ENCODE results near the gene CHEK2. TPM values are rescaled to one million over a fixed set of nuclear protein-coding genes. Genes with fewer than 3 reads are reported as not detected.

The CHEK2 gene
- total RNA-seq, 1 donor, result 13.4 TPM

GRCh38 chr22:28650463-28650862, 91.2 kb downstream of the CHEK2 start:
- Histone ChIP-seq H4K20me1 (ENCODE audit: insufficient read depth, low read length) (peaks cover 2% of the 10 kb centered on the region), H3K79me2 (ENCODE audit: insufficient read depth, low read length) (peaks cover 5% of the 10 kb centered on the region), H2AFZ (ENCODE audit: low read length) (no peak overlapping the region), H3K36me3 (ENCODE audit: insufficient read depth, low read length) (no peaks in the 10 kb centered on the region), H3K27ac (ENCODE audit: low read depth, low read length) (no peak overlapping the region), H3K4me1 (ENCODE audit: insufficient read depth, low read length) (no peaks in the 10 kb centered on the region), H3K27me3 (ENCODE audit: insufficient read depth, low read length) (no peaks in the 10 kb centered on the region), H3K4me3 (ENCODE audit: insufficient read depth, low read length) (no peak overlapping the region), H3K4me2 (ENCODE audit: insufficient read depth, low read length) (no peak overlapping the region), H3K9me3 (ENCODE audit: low read depth, low read length) (no peaks in the 10 kb centered on the region)
- no peak for DNase-seq (ENCODE audit: insufficient read length, low spot score, missing footprints)
- TF ChIP-seq CTCF (IDR thresholded peaks at IDR 0.05; ENCODE audit: extremely low read depth, low read depth, low read length), result no peak

- Histone ChIP-seq H3K79me2 (ENCODE audit: insufficient read depth, low read length) (peaks cover 5% of the 10 kb centered on the region), H4K20me1 (ENCODE audit: insufficient read depth, low read length) (peaks cover 2% of the 10 kb centered on the region), H3K27me3 (ENCODE audit: insufficient read depth, low read length) (no peaks in the 10 kb centered on the region), H3K4me2 (ENCODE audit: insufficient read depth, low read length) (no peak overlapping the region), H3K36me3 (ENCODE audit: insufficient read depth, low read length) (no peaks in the 10 kb centered on the region), H3K9me3 (ENCODE audit: low read depth, low read length) (no peaks in the 10 kb centered on the region), H3K4me1 (ENCODE audit: insufficient read depth, low read length) (no peaks in the 10 kb centered on the region), H3K4me3 (ENCODE audit: insufficient read depth, low read length) (no peak overlapping the region), H3K27ac (ENCODE audit: low read depth, low read length) (no peak overlapping the region), H2AFZ (ENCODE audit: low read length) (no peak overlapping the region)
- DNase-seq (ENCODE audit: insufficient read length, low spot score, missing footprints), result no peak
- TF ChIP-seq CTCF (IDR thresholded peaks at IDR 0.05; ENCODE audit: extremely low read depth, low read depth, low read length), result no peak
These were observed 92.8 kb downstream of the CHEK2 start for GRCh38 chr22:28648792-28649191.

- no peaks in the 10 kb centered on the region for H3K4me1 ChIP-seq (ENCODE audit: insufficient read depth, low read length)
- H3K4me2 ChIP-seq (ENCODE audit: insufficient read depth, low read length), result no peak overlapping the region
- DNase-seq (ENCODE audit: insufficient read length, low spot score, missing footprints), result no peak
- no peak overlapping the region for H2AFZ ChIP-seq (ENCODE audit: low read length)
- no peak for TF ChIP-seq CTCF (IDR thresholded peaks at IDR 0.05; ENCODE audit: extremely low read depth, low read depth, low read length)
- H3K9me3 ChIP-seq (ENCODE audit: low read depth, low read length), result no peaks in the 10 kb centered on the region
- peaks cover 2% of the 10 kb centered on the region for H4K20me1 ChIP-seq (ENCODE audit: insufficient read depth, low read length)
- no peak overlapping the region for H3K4me3 ChIP-seq (ENCODE audit: insufficient read depth, low read length)
- H3K27ac ChIP-seq (ENCODE audit: low read depth, low read length), result no peak overlapping the region
- H3K27me3 ChIP-seq (ENCODE audit: insufficient read depth, low read length), result no peaks in the 10 kb centered on the region
- H3K36me3 ChIP-seq (ENCODE audit: insufficient read depth, low read length), result no peaks in the 10 kb centered on the region
- peaks cover 10% of the 10 kb centered on the region for H3K79me2 ChIP-seq (ENCODE audit: insufficient read depth, low read length)
These were observed 94.4 kb downstream of the CHEK2 start for GRCh38 chr22:28647216-28647615.

- no peak overlapping the region for H3K27ac ChIP-seq (ENCODE audit: low read depth, low read length)
- H3K27me3 ChIP-seq (ENCODE audit: insufficient read depth, low read length), result no peaks in the 10 kb centered on the region
- no peak for TF ChIP-seq CTCF (IDR thresholded peaks at IDR 0.05; ENCODE audit: extremely low read depth, low read depth, low read length)
- peaks cover 3% of the 10 kb centered on the region for H4K20me1 ChIP-seq (ENCODE audit: insufficient read depth, low read length)
- DNase-seq (ENCODE audit: insufficient read length, low spot score, missing footprints), result no peak
- H3K4me1 ChIP-seq (ENCODE audit: insufficient read depth, low read length), result no peaks in the 10 kb centered on the region
- H3K36me3 ChIP-seq (ENCODE audit: insufficient read depth, low read length), result no peaks in the 10 kb centered on the region
- H3K79me2 ChIP-seq (ENCODE audit: insufficient read depth, low read length), result peaks cover 10% of the 10 kb centered on the region
- no peak overlapping the region for H3K4me3 ChIP-seq (ENCODE audit: insufficient read depth, low read length)
- no peaks in the 10 kb centered on the region for H3K9me3 ChIP-seq (ENCODE audit: low read depth, low read length)
- no peak overlapping the region for H3K4me2 ChIP-seq (ENCODE audit: insufficient read depth, low read length)
- H2AFZ ChIP-seq (ENCODE audit: low read length), result no peak overlapping the region
These were observed 102.3 kb downstream of the CHEK2 start for GRCh38 chr22:28639321-28639720.

Small RNAs within 50 kb of the gene (small RNA-seq; reads per million reads assigned to genes)
- not detected for gene RN7SL162P

Other genes starting within 250 kb of the CHEK2 start
- gene TTC28, start 62.0 kb downstream of the CHEK2 start, total RNA-seq, result 40.4 and 48.1 TPM in 2 replicates
- 13.0 and 16.8 TPM in 2 replicates for gene HSCB, start 219 bp upstream of the CHEK2 start, total RNA-seq
- gene CCDC117, start 30.9 kb upstream of the CHEK2 start, total RNA-seq, result 25.9 and 28.6 TPM in 2 replicates
- gene XBP1, start 58.7 kb upstream of the CHEK2 start, total RNA-seq, result 199 and 219 TPM in 2 replicates
- 4.7 and 6.9 TPM in 2 replicates for gene ZNRF3, start 141.8 kb upstream of the CHEK2 start, total RNA-seq

All from osteoblast (primary cell).